ENCODE measurements around the gene HEMK1.

Gene HEMK1

DNA sequence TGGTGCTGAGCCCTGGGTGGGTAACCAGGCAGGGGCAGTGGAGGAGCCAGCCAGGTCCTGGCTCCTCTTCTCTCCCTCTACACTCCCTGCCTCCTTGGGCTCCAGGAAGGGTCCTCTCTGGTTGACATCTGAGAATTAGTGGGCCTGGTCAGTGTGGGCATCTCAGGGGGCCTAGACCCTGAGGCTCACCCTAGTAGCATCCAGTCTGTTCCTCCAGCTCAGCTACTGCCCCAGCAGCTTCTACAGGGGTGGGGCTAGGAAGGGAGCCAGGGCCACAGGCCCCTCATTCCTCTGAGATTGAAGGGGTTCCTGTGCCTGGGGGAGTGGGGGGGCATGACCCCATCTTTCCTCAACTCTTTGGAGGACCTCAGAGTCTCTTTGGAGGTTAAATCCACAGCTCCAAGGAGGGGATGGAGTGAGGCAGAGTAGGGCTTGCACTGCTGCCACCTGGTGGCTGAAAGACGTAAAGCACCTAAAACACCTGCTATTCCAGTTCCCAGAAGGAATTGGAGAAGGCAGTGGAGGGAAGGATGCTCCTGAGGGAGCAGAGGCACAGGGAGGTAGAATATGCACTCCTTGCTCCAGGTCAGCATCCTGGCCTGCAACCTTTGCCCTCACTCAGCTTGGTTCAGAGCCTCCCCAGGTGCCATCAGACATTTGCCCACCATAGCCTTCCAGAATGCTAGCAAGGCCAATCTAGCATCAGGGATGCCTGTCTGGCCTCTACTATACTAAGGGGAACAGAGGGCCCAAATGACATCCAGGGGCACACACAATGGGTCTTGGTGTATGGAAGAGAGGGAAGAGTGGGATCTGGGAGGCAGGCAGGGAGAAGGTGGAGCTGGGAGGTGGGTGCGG lies 26.9 kb upstream of the HEMK1 start:
- DNase-seq (ENCODE audit: low read depth): peak; percentile 38

DNA sequence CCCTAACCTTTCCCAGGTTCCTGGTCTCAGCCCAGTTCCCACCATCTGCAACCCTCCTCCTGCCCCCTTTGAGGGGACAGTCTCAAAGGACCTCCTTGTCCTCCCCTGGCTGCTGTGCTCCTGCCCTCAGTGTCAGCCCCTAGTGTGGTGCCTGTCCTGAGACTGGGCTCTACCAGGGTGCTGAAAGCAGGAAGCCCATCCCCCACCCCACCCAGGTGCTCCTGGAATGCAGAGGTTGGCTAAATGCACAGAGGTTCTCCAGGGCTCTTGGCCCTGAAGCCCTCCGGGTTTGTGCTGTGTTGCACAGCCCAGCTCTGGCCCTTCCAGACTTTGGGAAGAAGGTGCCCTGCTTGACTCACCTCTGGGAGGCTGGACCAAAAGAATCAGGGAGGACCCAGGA lies 23.5 kb upstream of the HEMK1 start:
- DNase-seq (ENCODE audit: low read depth): no peak

DNA sequence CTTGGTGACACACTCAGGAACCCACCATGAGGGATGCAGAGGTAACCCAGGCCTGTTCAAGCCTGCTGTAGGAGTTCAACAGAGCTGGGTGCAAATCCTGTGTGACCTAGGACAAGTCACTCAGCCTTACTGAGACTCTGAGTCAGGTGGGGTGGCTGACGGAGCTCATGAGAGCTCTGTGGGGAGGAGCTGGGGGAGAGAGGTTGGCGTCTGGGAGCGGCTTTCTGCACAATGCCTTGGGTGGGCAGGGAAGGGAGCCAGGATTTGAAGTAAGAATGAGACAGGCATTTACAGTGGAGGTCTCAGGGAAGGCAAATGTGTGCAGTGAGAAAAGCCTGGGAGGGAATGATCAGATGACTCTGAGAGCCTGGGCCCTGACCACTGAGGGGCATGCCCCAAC lies 20.1 kb upstream of the HEMK1 start:
- DNase-seq (ENCODE audit: low read depth): no peak

- DNase-seq (ENCODE audit: low read depth): peak; percentile 41
These were observed 19.1 kb upstream of the HEMK1 start for GRCh38 chr3:50550079-50550736.

- no peak for DNase-seq (ENCODE audit: low read depth)
These were observed 18.2 kb upstream of the HEMK1 start for GRCh38 chr3:50551054-50551659.

DNA sequence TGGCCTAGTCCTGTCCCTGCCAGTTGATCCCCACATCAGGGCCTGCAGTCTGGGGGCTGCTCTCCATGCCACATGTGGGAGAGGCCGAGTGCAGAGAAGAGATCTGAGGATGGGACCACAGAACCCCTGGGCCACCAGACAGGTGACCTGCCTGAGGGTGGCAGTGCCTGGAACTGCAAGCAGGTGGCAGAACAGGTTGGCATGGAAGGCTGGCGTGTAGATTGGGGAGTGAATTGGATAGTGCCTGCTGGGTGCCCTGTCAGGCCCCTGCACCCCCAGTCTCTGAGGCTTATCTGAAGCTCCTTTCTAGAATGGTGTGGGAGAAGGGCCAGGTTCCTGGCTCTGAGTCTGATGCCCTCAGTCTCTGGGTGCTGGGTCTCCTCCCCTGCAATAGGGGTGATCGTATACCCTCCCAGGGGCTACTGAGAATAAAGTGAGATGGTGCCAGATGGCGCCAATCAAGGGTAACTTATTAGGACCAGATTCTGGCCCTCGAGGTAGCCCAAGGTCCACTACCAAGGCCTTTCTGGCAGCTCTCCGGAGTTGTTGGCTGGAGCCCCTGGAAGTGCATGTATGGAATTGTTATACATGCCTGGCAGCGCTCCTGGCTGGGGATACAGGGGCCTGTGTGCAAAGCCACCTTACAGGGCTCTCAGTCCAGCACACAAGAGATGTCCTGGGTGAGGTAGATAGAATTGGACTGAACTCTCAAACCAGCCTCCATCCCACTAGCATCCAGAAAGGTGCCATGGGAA lies 17.5 kb upstream of the HEMK1 start:
- no peak for DNase-seq (ENCODE audit: low read depth)

- DNase-seq (ENCODE audit: low read depth): no peak
These were observed 16.7 kb upstream of the HEMK1 start for GRCh38 chr3:50552598-50552997.

GRCh38 chr3:50554553-50554952 lies 14.8 kb upstream of the HEMK1 start:
- no peak for DNase-seq (ENCODE audit: low read depth)

DNA sequence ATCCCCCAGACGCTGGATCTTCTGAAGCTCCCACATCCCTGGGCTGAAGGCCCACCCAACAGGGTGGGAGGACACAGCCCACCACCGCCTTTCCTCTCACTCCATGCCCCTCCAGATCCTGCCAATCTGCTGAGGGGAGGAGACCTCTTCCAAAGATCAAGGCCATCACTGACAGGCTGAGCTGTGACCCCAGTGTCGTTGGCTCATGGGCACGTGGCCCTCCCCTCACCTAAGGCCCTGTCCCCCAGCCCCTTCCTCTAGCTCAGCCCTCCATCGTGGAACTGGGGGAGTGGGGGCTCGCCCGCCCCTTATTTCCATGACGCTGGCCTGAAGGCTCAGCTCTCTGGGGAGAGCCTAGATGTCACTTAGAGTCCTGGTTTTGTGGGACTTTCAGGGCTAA lies 12.2 kb upstream of the HEMK1 start:
- no peak for DNase-seq (ENCODE audit: low read depth)

DNA sequence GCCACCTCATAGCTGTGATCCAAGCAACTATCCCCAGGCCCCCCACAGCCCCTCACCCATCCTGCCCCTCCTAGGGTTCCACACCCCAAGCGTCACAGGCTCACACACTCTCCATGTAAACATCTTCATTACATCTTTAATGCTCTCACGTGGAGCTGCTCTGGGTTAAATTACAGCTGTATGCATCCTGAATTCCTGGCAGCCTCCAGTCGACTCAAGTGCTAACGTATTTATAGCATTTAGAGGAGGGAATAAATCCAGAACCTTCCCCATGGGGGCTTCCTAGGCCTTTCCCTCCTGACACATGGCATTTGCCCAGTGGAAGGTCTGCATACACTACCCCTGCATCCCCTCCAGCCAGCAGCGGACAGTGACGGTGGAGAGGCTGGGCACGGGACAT lies 11.4 kb upstream of the HEMK1 start:
- DNase-seq (ENCODE audit: low read depth): no peak

DNA sequence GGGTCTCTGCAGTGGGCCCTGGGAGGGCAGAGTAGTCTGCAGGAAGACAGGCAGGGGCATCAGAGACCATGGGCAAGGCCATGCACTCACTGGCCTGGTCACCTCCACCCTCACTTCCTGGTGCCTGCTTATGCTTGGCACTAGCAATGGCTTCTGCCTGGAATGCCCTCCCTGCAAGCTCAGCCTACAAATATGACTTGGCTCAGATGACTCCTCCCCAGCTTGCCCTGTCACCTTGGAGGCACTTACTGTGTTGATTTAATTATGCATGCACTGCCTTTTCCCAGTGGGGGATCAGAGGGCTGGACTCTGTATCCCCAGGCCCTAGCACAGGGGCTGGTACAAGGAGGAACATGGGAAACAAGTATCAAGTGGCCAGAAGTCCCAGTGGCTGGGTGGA lies 9.6 kb upstream of the HEMK1 start:
- DNase-seq (ENCODE audit: low read depth): no peak

GRCh38 chr3:50562861-50563260 lies 6.5 kb upstream of the HEMK1 start:
- DNase-seq (ENCODE audit: low read depth): no peak

GRCh38 chr3:50563867-50564266 lies 5.5 kb upstream of the HEMK1 start:
- DNase-seq (ENCODE audit: low read depth): no peak

GRCh38 chr3:50564321-50564720 lies 5.0 kb upstream of the HEMK1 start:
- no peak for DNase-seq (ENCODE audit: low read depth)

- no peak for DNase-seq (ENCODE audit: low read depth)
These were observed 2.3 kb upstream of the HEMK1 start for GRCh38 chr3:50567011-50567385.

- peak; percentile 90 for DNase-seq (ENCODE audit: low read depth)
These were observed 1.7 kb upstream of the HEMK1 start, which contains the start of gene C3orf18 for GRCh38 chr3:50567386-50568167. Gene C3orf18, minus strand, starts transcription at chr3:50567747. Its CDS starts 2,048 bp downstream, at chr3:50565699.

GRCh38 chr3:50570508-50571279 lies 1.4 kb downstream of the HEMK1 start:
- no peak for DNase-seq (ENCODE audit: low read depth)

DNA sequence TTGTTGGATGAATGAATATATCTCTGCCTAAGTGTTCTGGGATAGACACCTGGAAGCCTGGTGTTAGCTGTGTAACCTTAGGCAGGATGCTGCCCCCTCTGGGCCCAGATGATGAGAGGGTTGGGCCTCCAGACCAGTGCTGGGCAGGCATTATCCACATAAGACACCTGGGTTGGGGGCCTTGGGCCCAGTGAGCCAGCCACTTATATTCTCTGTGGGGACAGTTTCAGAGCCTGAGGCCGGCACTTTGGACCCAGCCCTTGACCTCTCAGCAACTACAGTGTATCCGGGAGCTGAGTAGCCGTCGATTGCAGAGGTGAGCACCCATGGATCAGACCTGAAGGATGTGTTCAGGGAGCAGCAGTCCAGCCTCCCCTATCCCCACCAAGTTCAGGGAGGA lies 2.2 kb downstream of the HEMK1 start:
- DNase-seq (ENCODE audit: low read depth): no peak

- DNase-seq (ENCODE audit: low read depth): peak; percentile 70
These were observed 2.8 kb downstream of the HEMK1 start for GRCh38 chr3:50572158-50572557.

- DNase-seq (ENCODE audit: low read depth): no peak
These were observed 3.6 kb downstream of the HEMK1 start for GRCh38 chr3:50572801-50573371.
